K562 (cell line): ENCODE measurements around the gene DNAJB1. TPM values are rescaled to one million over a fixed set of nuclear protein-coding genes. Genes with fewer than 3 reads are reported as not detected.

ENCODE experiments used
- ATF7 ChIP-seq: fragments of 450-650 bp; IDR thresholded peaks from 2 replicates; pipeline ENCODE4 v1.7.1; 2014; ENCODE audit warnings: mild to moderate bottlenecking, moderate library complexity
- BRD4 ChIP-seq: fragments of 200-600 bp; sonication (generic); IDR thresholded peaks from 2 replicates; pipeline ENCODE4 v1.6.1; 2017; ENCODE audit warnings: inconsistent platforms
- CCNT2 ChIP-seq: IDR thresholded peaks from 2 replicates; pipeline ENCODE4 v1.6.1; 2011; ENCODE audit warnings: borderline replicate concordance, low read depth, mild to moderate bottlenecking, moderate library complexity, mixed read lengths, low read length; ENCODE audit not compliant: insufficient read length; ENCODE audit errors: extremely low read depth
- CHD2 ChIP-seq: IDR thresholded peaks from 2 replicates; pipeline ENCODE4 v1.6.1; 2011; ENCODE audit warnings: low read depth, low read length
- COPS2 ChIP-seq: fragments of 450-650 bp; conservative IDR thresholded peaks from 2 replicates; pipeline ENCODE4 v1.6.1; 2016; ENCODE audit warnings: mild to moderate bottlenecking, moderate library complexity
- EGR1 ChIP-seq: fragments of 450-650 bp; conservative IDR thresholded peaks from 2 replicates; pipeline ENCODE4 v1.6.1; 2017; ENCODE audit warnings: mild to moderate bottlenecking
- HMG20B ChIP-seq: fragments of 250-450 bp; sonication (Bioruptor Pico); IDR thresholded peaks from 2 replicates; pipeline ENCODE4 v1.5.0; 2021; ENCODE audit warnings: mild to moderate bottlenecking
- ID3 ChIP-seq, 2 experiments: fragments of 250-450 bp in 1 of 2; fragments of 450-650 bp in 1 of 2; sonication (Bioruptor Pico) in 1 of 2; IDR thresholded peaks; 2 replicates each; pipeline versions ENCODE4 v1.6.1 to v1.8.0; 2016 to 2021; ENCODE audit warnings: mild to moderate bottlenecking in 2 of 2, moderate library complexity in 2 of 2, missing compliant biosample characterization in 1 of 2, missing genetic modification characterization in 1 of 2
- KAT8 ChIP-seq: fragments of 450-650 bp; IDR thresholded peaks from 2 replicates; pipeline ENCODE4 v1.6.1; 2016; ENCODE audit warnings: low read depth, mild to moderate bottlenecking
- L3MBTL2 ChIP-seq: fragments of 450-650 bp; IDR thresholded peaks from 2 replicates; pipeline ENCODE4 v1.6.1; 2016; ENCODE audit warnings: mild to moderate bottlenecking, moderate library complexity
- PHB ChIP-seq: fragments of 250-450 bp; sonication (Bioruptor Pico); IDR thresholded peaks from 2 replicates; pipeline ENCODE4 v1.5.0; 2021
- SMARCB1 ChIP-seq: IDR thresholded peaks from 2 replicates; pipeline ENCODE4 v1.6.1; 2011; ENCODE audit warnings: improper control_type of control experiment, low read depth; ENCODE audit not compliant: insufficient read length
- SOX6 ChIP-seq: fragments of 450-650 bp; IDR thresholded peaks from 2 replicates; pipeline ENCODE4 v1.6.1; 2014; ENCODE audit warnings: mild to moderate bottlenecking
- SREBF1 ChIP-seq: fragments of 150-350 bp; IDR thresholded peaks from 2 replicates; pipeline ENCODE4 v1.6.1; 2014; ENCODE audit warnings: antibody characterized with exemption, low read depth, low read length, borderline replicate concordance
- ZBED1 ChIP-seq: IDR thresholded peaks from 2 replicates; pipeline ENCODE4 v1.6.1; 2014
- ZC3H4 ChIP-seq: sonication (generic); formaldehyde crosslinking; IDR thresholded peaks from 2 replicates; pipeline ENCODE4 v1.9.0; 2021; ENCODE audit warnings: missing genetic modification reagents, borderline replicate concordance
- ZNF23 ChIP-seq: fragments of 250-450 bp; sonication (Bioruptor Pico); IDR thresholded peaks from 2 replicates; pipeline ENCODE4 v1.4.0; 2020; ENCODE audit warnings: mild to moderate bottlenecking
- ZNF384 ChIP-seq: IDR thresholded peaks from 2 replicates; pipeline ENCODE4 v1.6.1; 2012; ENCODE audit warnings: low read depth, low read length, improper control_type of control experiment
- polyA plus RNA-seq, 8 experiments: library from polyadenylated mRNA; depleted of rRNA in 4 of 8; stranded (reverse) in 5 of 8; unstranded in 3 of 8; fragments of >200 nt; fragmentation: Nextera tagmentation in 2 of 8; fragmentation: Illumina TruSeq in 1 of 8; extraction: Ambion mirVana in 2 of 8; extraction: Trizol in 1 of 8; gene quantifications; 2 replicates each; pipeline versions ENCODE4 v1.2.1 to v1.2.3, GENCODE V29; 2011 to 2014; ENCODE audit warnings: inconsistent platforms in 1 of 8, missing spikeins in 1 of 8
- total RNA-seq, 7 experiments: library from RNA; depleted of rRNA in 6 of 7; stranded (reverse); fragments of >200 nt in 6 of 7; fragmentation: Illumina TruSeq in 2 of 7; extraction: Trizol in 2 of 7; gene quantifications; 2 replicates each; pipeline versions ENCODE4 v1.2.1 to v1.2.3, GENCODE V29; 2011 to 2021; ENCODE audit warnings: low replicate concordance in 1 of 7
- TF ChIP-seq, protein P1 (sequence below): sonication (generic); formaldehyde crosslinking; IDR thresholded peaks from 2 replicates; pipeline ENCODE4 v1.8.0; 2023; ENCODE audit warnings: mild to moderate bottlenecking, missing genetic modification reagents
- TF ChIP-seq, protein P2 (sequence below): fragments of 450-650 bp; IDR thresholded peaks from 2 replicates; pipeline ENCODE4 v1.6.1; 2017; ENCODE audit warnings: antibody characterized with exemption, mild to moderate bottlenecking
- TF ChIP-seq, protein P3 (sequence below), 2 experiments: fragments of 450-650 bp; IDR thresholded peaks; 2 replicates each; pipeline ENCODE4 v1.6.1; 2018; ENCODE audit warnings: mild to moderate bottlenecking in 2 of 2, low read depth in 1 of 2; ENCODE audit not compliant: partially characterized antibody in 2 of 2

Gene DNAJB1
- total and polyA plus RNA-seq, 9 of the 15 experiments (the other 6 are each of a cell fraction or from before 2014, with no cell fraction given) = 13.2 to 113 (median 62.1) TPM

- TF ChIP-seq ID3 (CRISPR knock-in tag; IDR thresholded peaks at IDR 0.05) (no peak), ID3 (tag; IDR thresholded peaks at IDR 0.05) (no peak), ZC3H4 (CRISPR knock-in tag) (peak; percentile 15; the same call in 1 of the 2 replicates), SOX6 (no peak), COPS2 (no peak), HMG20B (no peak), SREBF1 (no peak), ATF7 (no peak), CHD2 (no peak), EGR1 (no peak), ZNF384 (no peak), ZBED1 (no peak), SMARCB1 (no peak), CCNT2 (peak; percentile 93), PHB (peak; percentile 67; the same call in 1 of the 2 replicates), ZNF23 (CRISPR knock-in tag) (no peak), KAT8 (no peak), BRD4 (no peak), L3MBTL2 (no peak)
- TF ChIP-seq, protein P1, sequence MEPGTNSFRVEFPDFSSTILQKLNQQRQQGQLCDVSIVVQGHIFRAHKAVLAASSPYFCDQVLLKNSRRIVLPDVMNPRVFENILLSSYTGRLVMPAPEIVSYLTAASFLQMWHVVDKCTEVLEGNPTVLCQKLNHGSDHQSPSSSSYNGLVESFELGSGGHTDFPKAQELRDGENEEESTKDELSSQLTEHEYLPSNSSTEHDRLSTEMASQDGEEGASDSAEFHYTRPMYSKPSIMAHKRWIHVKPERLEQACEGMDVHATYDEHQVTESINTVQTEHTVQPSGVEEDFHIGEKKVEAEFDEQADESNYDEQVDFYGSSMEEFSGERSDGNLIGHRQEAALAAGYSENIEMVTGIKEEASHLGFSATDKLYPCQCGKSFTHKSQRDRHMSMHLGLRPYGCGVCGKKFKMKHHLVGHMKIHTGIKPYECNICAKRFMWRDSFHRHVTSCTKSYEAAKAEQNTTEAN (CRISPR knock-in tag) = no peak
- TF ChIP-seq, protein P2, sequence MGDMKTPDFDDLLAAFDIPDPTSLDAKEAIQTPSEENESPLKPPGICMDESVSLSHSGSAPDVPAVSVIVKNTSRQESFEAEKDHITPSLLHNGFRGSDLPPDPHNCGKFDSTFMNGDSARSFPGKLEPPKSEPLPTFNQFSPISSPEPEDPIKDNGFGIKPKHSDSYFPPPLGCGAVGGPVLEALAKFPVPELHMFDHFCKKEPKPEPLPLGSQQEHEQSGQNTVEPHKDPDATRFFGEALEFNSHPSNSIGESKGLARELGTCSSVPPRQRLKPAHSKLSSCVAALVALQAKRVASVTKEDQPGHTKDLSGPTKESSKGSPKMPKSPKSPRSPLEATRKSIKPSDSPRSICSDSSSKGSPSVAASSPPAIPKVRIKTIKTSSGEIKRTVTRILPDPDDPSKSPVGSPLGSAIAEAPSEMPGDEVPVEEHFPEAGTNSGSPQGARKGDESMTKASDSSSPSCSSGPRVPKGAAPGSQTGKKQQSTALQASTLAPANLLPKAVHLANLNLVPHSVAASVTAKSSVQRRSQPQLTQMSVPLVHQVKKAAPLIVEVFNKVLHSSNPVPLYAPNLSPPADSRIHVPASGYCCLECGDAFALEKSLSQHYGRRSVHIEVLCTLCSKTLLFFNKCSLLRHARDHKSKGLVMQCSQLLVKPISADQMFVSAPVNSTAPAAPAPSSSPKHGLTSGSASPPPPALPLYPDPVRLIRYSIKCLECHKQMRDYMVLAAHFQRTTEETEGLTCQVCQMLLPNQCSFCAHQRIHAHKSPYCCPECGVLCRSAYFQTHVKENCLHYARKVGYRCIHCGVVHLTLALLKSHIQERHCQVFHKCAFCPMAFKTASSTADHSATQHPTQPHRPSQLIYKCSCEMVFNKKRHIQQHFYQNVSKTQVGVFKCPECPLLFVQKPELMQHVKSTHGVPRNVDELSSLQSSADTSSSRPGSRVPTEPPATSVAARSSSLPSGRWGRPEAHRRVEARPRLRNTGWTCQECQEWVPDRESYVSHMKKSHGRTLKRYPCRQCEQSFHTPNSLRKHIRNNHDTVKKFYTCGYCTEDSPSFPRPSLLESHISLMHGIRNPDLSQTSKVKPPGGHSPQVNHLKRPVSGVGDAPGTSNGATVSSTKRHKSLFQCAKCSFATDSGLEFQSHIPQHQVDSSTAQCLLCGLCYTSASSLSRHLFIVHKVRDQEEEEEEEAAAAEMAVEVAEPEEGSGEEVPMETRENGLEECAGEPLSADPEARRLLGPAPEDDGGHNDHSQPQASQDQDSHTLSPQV = no peak
- TF ChIP-seq, protein P3, sequence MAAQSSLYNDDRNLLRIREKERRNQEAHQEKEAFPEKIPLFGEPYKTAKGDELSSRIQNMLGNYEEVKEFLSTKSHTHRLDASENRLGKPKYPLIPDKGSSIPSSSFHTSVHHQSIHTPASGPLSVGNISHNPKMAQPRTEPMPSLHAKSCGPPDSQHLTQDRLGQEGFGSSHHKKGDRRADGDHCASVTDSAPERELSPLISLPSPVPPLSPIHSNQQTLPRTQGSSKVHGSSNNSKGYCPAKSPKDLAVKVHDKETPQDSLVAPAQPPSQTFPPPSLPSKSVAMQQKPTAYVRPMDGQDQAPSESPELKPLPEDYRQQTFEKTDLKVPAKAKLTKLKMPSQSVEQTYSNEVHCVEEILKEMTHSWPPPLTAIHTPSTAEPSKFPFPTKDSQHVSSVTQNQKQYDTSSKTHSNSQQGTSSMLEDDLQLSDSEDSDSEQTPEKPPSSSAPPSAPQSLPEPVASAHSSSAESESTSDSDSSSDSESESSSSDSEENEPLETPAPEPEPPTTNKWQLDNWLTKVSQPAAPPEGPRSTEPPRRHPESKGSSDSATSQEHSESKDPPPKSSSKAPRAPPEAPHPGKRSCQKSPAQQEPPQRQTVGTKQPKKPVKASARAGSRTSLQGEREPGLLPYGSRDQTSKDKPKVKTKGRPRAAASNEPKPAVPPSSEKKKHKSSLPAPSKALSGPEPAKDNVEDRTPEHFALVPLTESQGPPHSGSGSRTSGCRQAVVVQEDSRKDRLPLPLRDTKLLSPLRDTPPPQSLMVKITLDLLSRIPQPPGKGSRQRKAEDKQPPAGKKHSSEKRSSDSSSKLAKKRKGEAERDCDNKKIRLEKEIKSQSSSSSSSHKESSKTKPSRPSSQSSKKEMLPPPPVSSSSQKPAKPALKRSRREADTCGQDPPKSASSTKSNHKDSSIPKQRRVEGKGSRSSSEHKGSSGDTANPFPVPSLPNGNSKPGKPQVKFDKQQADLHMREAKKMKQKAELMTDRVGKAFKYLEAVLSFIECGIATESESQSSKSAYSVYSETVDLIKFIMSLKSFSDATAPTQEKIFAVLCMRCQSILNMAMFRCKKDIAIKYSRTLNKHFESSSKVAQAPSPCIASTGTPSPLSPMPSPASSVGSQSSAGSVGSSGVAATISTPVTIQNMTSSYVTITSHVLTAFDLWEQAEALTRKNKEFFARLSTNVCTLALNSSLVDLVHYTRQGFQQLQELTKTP (IDR thresholded peaks at IDR 0.05; ENCODE audit: low read depth in 1 of 2, partially characterized antibody in 2 of 2) = no peak
Measured at GRCh38 chr19:14517446-14517839, 754 bp downstream of the DNAJB1 start (continued).
